Upper lobe of left lung (tissue), 6 donors: ENCODE results near the gene CD69. TPM values are rescaled to one million over a fixed set of nuclear protein-coding genes. Genes with fewer than 3 reads are reported as not detected.

ENCODE experiments used
- ATAC-seq, 2 donors: fragments of 200-7000 bp; cut with Tn5 transposase; one replicate each; pipeline ENCODE4 v1.9.1; 2022; ENCODE audit warnings: mild to moderate bottlenecking in 2 of 2, moderate library complexity in 2 of 2; ENCODE audit not compliant: low FRiP score in 2 of 2
- DNase-seq, 2 donors: peaks; one replicate each; pipeline ENCODE4 v3.0.0-alpha.2; 2019 to 2020
- H3K27ac ChIP-seq, 4 donors: fragments of 200-600 bp; sonication (generic); one replicate each; pipeline ENCODE4 v1.5.1; 2016 to 2019
- H3K27me3 ChIP-seq, 4 donors: fragments of 200-600 bp; sonication (generic); one replicate each; pipeline ENCODE4 v1.5.1; 2017 to 2019
- H3K36me3 ChIP-seq, 4 donors: fragments of 200-600 bp; sonication (generic); one replicate each; pipeline ENCODE4 v1.5.1; 2016 to 2019
- H3K4me1 ChIP-seq, 4 donors: fragments of 200-600 bp; sonication (generic); one replicate each; pipeline ENCODE4 v1.5.1; 2018 to 2019
- H3K4me3 ChIP-seq, 4 donors: fragments of 200-600 bp; sonication (generic); one replicate each; pipeline ENCODE4 v1.5.1; 2017 to 2019; ENCODE audit warnings: mild to moderate bottlenecking in 2 of 4, moderate library complexity in 1 of 4
- H3K9me3 ChIP-seq, 4 donors: fragments of 200-600 bp; sonication (generic); one replicate each; pipeline ENCODE4 v1.5.1; 2018 to 2019
- CTCF ChIP-seq, 6 experiments: fragments of 450-650 bp in 4 of 6; fragments of 200-600 bp in 2 of 6; sonication (generic) in 2 of 6; IDR thresholded peaks; one replicate each; pipeline ENCODE4 v1.5.1; 2016 to 2019; ENCODE audit warnings: antibody characterized with exemption in 6 of 6
- EP300 ChIP-seq, 4 donors: sonication (generic); formaldehyde crosslinking; IDR thresholded peaks; one replicate each; pipeline ENCODE4 v1.5.1; 2017; ENCODE audit warnings: antibody characterized with exemption in 4 of 4, control low read depth in 2 of 4
- POLR2A ChIP-seq, 4 donors: fragments of 450-650 bp; IDR thresholded peaks; one replicate each; pipeline ENCODE4 v1.5.1; 2016 to 2017; ENCODE audit warnings: antibody characterized with exemption in 4 of 4, mild to moderate bottlenecking in 2 of 4
- POLR2AphosphoS5 ChIP-seq, 2 donors: sonication (generic); formaldehyde crosslinking; IDR thresholded peaks; one replicate each; pipeline ENCODE4 v1.5.1; 2017; ENCODE audit warnings: antibody characterized with exemption in 2 of 2
- WGBS, 2 donors: methylation state at CpG; one replicate each; pipeline ENCODE4 v1.1.5; 2017 to 2018; 5-methylcytosine and 5-hydroxymethylcytosine counted together
- total RNA-seq, 6 donors: library from RNA; depleted of rRNA in 4 of 6; stranded (reverse); fragments of >200 nt in 4 of 6; gene quantifications; one replicate each; pipeline versions ENCODE4 v1.1.0 to v1.2.1, GENCODE V29; 2016 to 2021
- donor health status: DM: no; HTN: no; CAD: no; lungs with moderate emphysema.
- donor health status: DM: no; HTN: yes; CAD: no; lungs with severe emphysema.

The CD69 gene
- total RNA-seq, 6 donors from 2014 or later: 2.8 to 25.2 (median 10.6) TPM

GRCh38 chr12:9751204-9752144 lies 9.2 kb downstream of the CD69 start:
- H3K4me1 ChIP-seq: peaks cover 3 to 9% (median 7%) of the 10 kb centered on the region in 4 donors
- H3K9me3 ChIP-seq: no peaks in the 10 kb centered on the region
- DNase-seq (no peak), ATAC-seq (peak in 1 of 2 donors; percentile 89)
- TF ChIP-seq CTCF (IDR thresholded peaks at IDR 0.05): peak in 4 of 6 experiments; percentile 7 to 47 (median 34)
- TF ChIP-seq POLR2A (IDR thresholded peaks at IDR 0.05): no peak
- 42 to 55% methylated on average over 9 of the region's 9 CpGs for WGBS, 2 donors
- H3K27ac ChIP-seq: peak overlapping the region in 1 of 4 donors; percentile 40
- peak overlapping the region in 2 of 4 donors; percentile 17 to 32 for H3K4me3 ChIP-seq
- no peaks in the 10 kb centered on the region for H3K36me3 ChIP-seq
- H3K27me3 ChIP-seq: no peaks in the 10 kb centered on the region

GRCh38 chr12:9750276-9751203 lies 10.2 kb downstream of the CD69 start:
- TF ChIP-seq POLR2AphosphoS5 (IDR thresholded peaks at IDR 0.05) (no peak), CTCF (IDR thresholded peaks at IDR 0.05) (peak; percentile 56 to 83 (median 72))
- ATAC-seq: peak; percentile 87 to 96

GRCh38 chr12:9749640-9750039 lies 11.1 kb downstream of the CD69 start:
- Histone ChIP-seq H3K4me3 (no peak overlapping the region), H3K36me3 (no peaks in the 10 kb centered on the region), H3K9me3 (no peaks in the 10 kb centered on the region), H3K4me1 (peaks cover 3 to 9% (median 7%) of the 10 kb centered on the region in 4 donors), H3K27me3 (no peaks in the 10 kb centered on the region), H3K27ac (no peak overlapping the region)
- TF ChIP-seq CTCF (IDR thresholded peaks at IDR 0.05): no peak
- no peak for TF ChIP-seq EP300 (IDR thresholded peaks at IDR 0.05)
- TF ChIP-seq POLR2A (IDR thresholded peaks at IDR 0.05): no peak
- TF ChIP-seq POLR2AphosphoS5 (IDR thresholded peaks at IDR 0.05): no peak
- WGBS, 2 donors: 0 to 35% methylated on average over 1 of the region's 1 CpG
- ATAC-seq (no peak), DNase-seq (no peak)

More at GRCh38 chr12:9750276-9751203, 10.2 kb downstream of the CD69 start:
- Histone ChIP-seq H3K9me3 (no peaks in the 10 kb centered on the region), H3K36me3 (no peaks in the 10 kb centered on the region), H3K4me1 (peaks cover 3 to 9% (median 7%) of the 10 kb centered on the region in 4 donors), H3K27me3 (no peaks in the 10 kb centered on the region), H3K4me3 (peak overlapping the region in 2 of 4 donors; percentile 17 to 32), H3K27ac (peak overlapping the region in 1 of 4 donors; percentile 40)
- WGBS, 2 donors: 14 to 19% methylated on average over 20 of the region's 20 CpGs
- DNase-seq: peak; percentile 45 to 46

- Histone ChIP-seq H3K9me3 (no peaks in the 10 kb centered on the region), H3K4me3 (no peak overlapping the region), H3K4me1 (peaks cover 3 to 8% (median 5%) of the 10 kb centered on the region in 4 donors), H3K27me3 (no peaks in the 10 kb centered on the region), H3K27ac (no peak overlapping the region), H3K36me3 (no peaks in the 10 kb centered on the region)
- ATAC-seq (no peak), DNase-seq (no peak)
- TF ChIP-seq POLR2AphosphoS5 (IDR thresholded peaks at IDR 0.05) (no peak), POLR2A (IDR thresholded peaks at IDR 0.05) (no peak), CTCF (IDR thresholded peaks at IDR 0.05) (no peak), EP300 (IDR thresholded peaks at IDR 0.05) (no peak)
- WGBS, 2 donors: 70 to 79% methylated on average over 3 of the region's 3 CpGs
Measured at GRCh38 chr12:9745199-9745598, 15.5 kb downstream of the CD69 start.
